Caco-2 (cell line): ENCODE results near the gene MRC2. TPM values are rescaled to one million over a fixed set of nuclear protein-coding genes. Genes with fewer than 3 reads are reported as not detected.
A peak's percentile ranks its signal among the peaks of the same experiment; 100 is the strongest.

Experiments used
- BruUV-seq: library from RNA; stranded (reverse); fragments of 400-500 nt; replicated peaks from 2 replicates; lab custom pipeline; 2021; lab: Mats Ljungman, UMichigan
- CTCF ChIA-PET: fragments of 300-600 bp; sonication (Branson Sonifier 250); formaldehyde crosslinking; loops from one replicate; lab custom pipeline; 2022; ENCODE audit warnings: antibody characterized with exemption; lab: Charles Lee
- POLR2A ChIA-PET: fragments of 300-600 bp; sonication (Branson Sonifier 250); formaldehyde crosslinking; loops from one replicate; lab custom pipeline; 2022; ENCODE audit warnings: antibody characterized with exemption; lab: Charles Lee
- DNase-seq, 2 experiments: peaks; one replicate each; pipeline versions ENCODE4 v3.0.0 to v3.0.0-alpha.2; 2020 to 2022
- H3K27me3 ChIP-seq: replicated peaks from 2 replicates; pipeline ENCODE4 v1.6.0; 2011; ENCODE audit warnings: low read length; ENCODE audit not compliant: control insufficient read depth, insufficient read depth
- H3K36me3 ChIP-seq: 2 replicates; pipeline ENCODE4 v1.5.1; 2011; ENCODE audit warnings: low read length; ENCODE audit not compliant: control insufficient read depth, insufficient read depth
- H3K4me1 ChIP-seq: fragments of 250-450 bp; sonication (Bioruptor Pico); 2 replicates; pipeline ENCODE4 v1.5.1; 2020; ENCODE audit warnings: mild to moderate bottlenecking
- H3K4me3 ChIP-seq: 2 replicates; pipeline ENCODE4 v1.5.1; 2011; ENCODE audit warnings: low read depth, mild to moderate bottlenecking, control low read depth, low read length
- H3K9me3 ChIP-seq: fragments of 250-450 bp; sonication (Bioruptor Pico); 2 replicates; pipeline ENCODE4 v1.5.1; 2020; ENCODE audit warnings: mild to moderate bottlenecking, moderate library complexity
- H3K27ac Mint-ChIP-seq: one replicate; pipeline ENCODE4 v1.8.0; 2022; ENCODE audit warnings: mixed read lengths; ENCODE audit not compliant: unreplicated experiment
- H3K27me3 Mint-ChIP-seq: one replicate; pipeline ENCODE4 v1.8.0; 2022; ENCODE audit warnings: mixed read lengths; ENCODE audit not compliant: insufficient read depth, unreplicated experiment
- H3K36me3 Mint-ChIP-seq: one replicate; pipeline ENCODE4 v1.8.0; 2022; ENCODE audit warnings: mild to moderate bottlenecking, mixed read lengths; ENCODE audit not compliant: insufficient read depth, unreplicated experiment
- H3K4me1 Mint-ChIP-seq: one replicate; pipeline ENCODE4 v1.8.0; 2022; ENCODE audit warnings: low read depth, mixed read lengths; ENCODE audit not compliant: unreplicated experiment
- H3K4me3 Mint-ChIP-seq: one replicate; pipeline ENCODE4 v1.8.0; 2022; ENCODE audit warnings: mild to moderate bottlenecking, moderate library complexity, mixed read lengths; ENCODE audit not compliant: unreplicated experiment
- H3K9me3 Mint-ChIP-seq: one replicate; pipeline ENCODE4 v1.8.0; 2022; ENCODE audit warnings: mixed read lengths; ENCODE audit not compliant: unreplicated experiment
- CTCF ChIP-seq, 2 experiments: fragments of 200-600 bp in 1 of 2; IDR thresholded peaks; 1 replicate in 1 of 2; 2 replicates in 1 of 2; pipeline versions ENCODE4 v1.5.1 to v1.8.0; 2011 to 2022; ENCODE audit warnings: antibody characterized with exemption in 1 of 2, control low read depth in 1 of 2, inconsistent platforms in 1 of 2, low read depth in 1 of 2, low read length in 1 of 2, mild to moderate bottlenecking in 1 of 2, moderate library complexity in 1 of 2; ENCODE audit not compliant: insufficient read depth in 1 of 2, severe bottlenecking in 1 of 2, unreplicated experiment in 1 of 2
- intact Hi-C: fragments of 100-400 bp; cut with micrococcal nuclease; formaldehyde crosslinking; loops from one replicate; pipeline ENCODE4 v1.10.0; 2022; ENCODE audit not compliant: unreplicated experiment
- total RNA-seq: library from RNA; stranded (reverse); gene quantifications from 2 replicates; pipeline ENCODE4 v1.2.3, GENCODE V29; 2022

Gene MRC2
- total RNA-seq, 1 experiment from 2014 or later, result 7.0 TPM

- H3K4me3 Mint-ChIP-seq, result peak overlapping the region; percentile 79
- H3K27me3 Mint-ChIP-seq, result peaks cover 4% of the 10 kb centered on the region
- intact Hi-C loops, result no loop called here
- TF ChIP-seq CTCF (IDR thresholded peaks at IDR 0.05; ENCODE audit: insufficient read depth in 1 of 2, low read depth in 1 of 2, low read length in 1 of 2, severe bottlenecking in 1 of 2, unreplicated experiment in 1 of 2), result no peak
- no peaks in the 10 kb centered on the region for H3K9me3 Mint-ChIP-seq
- H3K36me3 Mint-ChIP-seq, result peaks cover 5% of the 10 kb centered on the region
- CTCF ChIA-PET, result no interaction called here
- H3K4me1 Mint-ChIP-seq, result peaks cover 13% of the 10 kb centered on the region
- no peaks in the 10 kb centered on the region for H3K36me3 ChIP-seq
- no peak for DNase-seq
- no peaks in the 10 kb centered on the region for H3K27me3 ChIP-seq
- no peaks in the 10 kb centered on the region for H3K9me3 ChIP-seq
- POLR2A ChIA-PET, result no interaction called here
- H3K4me1 ChIP-seq, result 0 out of 2 replicates have a peak, but pooled peaks cover 4% of the 10 kb centered on the region
- no peak overlapping the region for H3K27ac Mint-ChIP-seq
- H3K4me3 ChIP-seq, result peak overlapping the region; percentile 43
- no TSS peak for BruUV-seq
Measured at GRCh38 chr17:62652251-62653001, 25.0 kb downstream of the MRC2 start.

DNA sequence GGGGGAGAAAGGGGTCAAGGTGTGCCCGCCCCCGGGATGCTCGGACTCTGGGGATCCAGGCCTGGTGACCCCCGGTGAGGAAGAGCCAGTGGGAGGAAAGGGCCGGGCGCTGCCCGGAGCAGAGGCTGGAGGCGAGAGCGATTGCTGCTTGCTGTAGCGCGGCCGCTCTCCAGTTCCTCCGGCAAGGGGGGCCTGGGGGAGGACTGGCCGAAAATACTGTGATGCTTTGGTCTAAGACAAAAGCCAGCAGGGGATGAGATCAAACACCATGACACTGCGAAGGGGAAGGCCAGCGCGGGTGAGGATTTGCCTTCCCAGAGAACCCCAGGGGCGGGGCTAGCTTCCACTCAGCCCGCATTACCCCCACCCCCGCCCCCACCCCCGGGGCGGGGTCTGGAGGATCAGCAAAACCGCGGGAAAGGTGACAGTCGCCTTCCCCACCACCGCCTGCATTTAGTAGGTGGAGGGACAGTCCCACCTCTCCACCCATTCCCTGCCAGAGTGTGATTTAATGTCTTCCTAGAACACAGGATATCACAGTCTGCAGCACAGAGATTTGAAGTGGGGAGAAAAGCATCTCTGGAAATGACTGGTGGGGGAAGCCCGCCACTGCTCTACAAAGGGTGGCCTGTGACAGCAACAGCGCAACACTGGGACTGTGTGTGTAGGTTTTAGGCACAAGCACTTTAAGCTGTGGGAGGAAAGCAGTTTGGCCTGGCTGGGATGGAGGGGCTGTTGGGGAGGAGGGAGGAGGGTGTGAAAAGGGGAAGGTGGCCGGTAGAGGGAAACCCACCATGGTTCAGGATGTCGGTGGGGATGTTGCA is 25.7 kb downstream of the MRC2 start:
- BruUV-seq, result no TSS peak
- peak; percentile 73 for DNase-seq
- H3K4me1 Mint-ChIP-seq, result peaks cover 13% of the 10 kb centered on the region
- H3K36me3 ChIP-seq, result no peaks in the 10 kb centered on the region
- no peak for TF ChIP-seq CTCF (IDR thresholded peaks at IDR 0.05; ENCODE audit: insufficient read depth in 1 of 2, low read depth in 1 of 2, low read length in 1 of 2, severe bottlenecking in 1 of 2, unreplicated experiment in 1 of 2)
- peaks cover 8% of the 10 kb centered on the region for H3K27me3 Mint-ChIP-seq
- H3K36me3 Mint-ChIP-seq, result peaks cover 5% of the 10 kb centered on the region
- intact Hi-C loops, result no loop called here
- H3K27ac Mint-ChIP-seq, result no peak overlapping the region
- ChIA-PET CTCF (no interaction called here), POLR2A (no interaction called here)
- H3K27me3 ChIP-seq, result no peaks in the 10 kb centered on the region
- no peaks in the 10 kb centered on the region for H3K9me3 Mint-ChIP-seq
- H3K4me1 ChIP-seq, result 0 out of 2 replicates have a peak, but pooled peaks cover 4% of the 10 kb centered on the region
- no peaks in the 10 kb centered on the region for H3K9me3 ChIP-seq
- peak overlapping the region; percentile 43 for H3K4me3 ChIP-seq
- peak overlapping the region; percentile 79 for H3K4me3 Mint-ChIP-seq
